Heart left ventricle (tissue), 13 donors: ENCODE measurements around the gene FAM219A.

Experiments used
- CTCF ChIP-seq, 12 donors: fragments of 200-600 bp; sonication (generic) in 4 of 12; IDR thresholded peaks; one replicate each; pipeline versions ENCODE4 v1.5.0 to v1.8.0; 2018 to 2022; ENCODE audit warnings: antibody characterized with exemption in 12 of 12, mild to moderate bottlenecking in 5 of 12
- POLR2A ChIP-seq, 2 donors: fragments of 450-650 bp; IDR thresholded peaks; one replicate each; pipeline ENCODE4 v1.6.1; 2017; ENCODE audit warnings: antibody characterized with exemption in 2 of 2, mild to moderate bottlenecking in 2 of 2, moderate library complexity in 2 of 2
- donor health status: ischemic (EF 13 %, LVEDD 7.1; RV severe dilation, severe dysfunction).
- donor health status: DM: no; HTN: yes; CAD: no.
- donor health status: DM: no; HTN: no; CAD: no.
- donor health status: ischemic (EF 25% LVEDD 6.9; RV normal size, moderate dysfunction).
- donor health status: ischemic (EF 25% LVEDD 5.7; RV mildly dilated, moderate dysfunction).
- donor health status: ischemic (EF 35%, LVEDD 5.7; RV mildly dilated, moderate dysfunction).
- donor health status: nonischemic (EF 11% LVEDD 7.7; RV severe dilation, severe dysfunction).
- donor health status: DM: yes; HTN: yes; CAD: no.
- donor health status: PGD.
- donor health status: ischemic (EF 29% LVEDD 5.4; RV normal size, mild dysfunction).
- donor health status: nonischemic (EF 23%, LVEDD 6.1; RV moderate dilation, normal function).

GRCh38 chr9:34396276-34397214, 61.8 kb downstream of the FAM219A start:
- no peak for TF ChIP-seq CTCF (IDR thresholded peaks at IDR 0.05)
- TF ChIP-seq POLR2A (IDR thresholded peaks at IDR 0.05): no peak
